H1 (cell line): Measurements from ENCODE around the gene SFTPB. TPM values are rescaled to one million over a fixed set of nuclear protein-coding genes. Genes with fewer than 3 reads are reported as not detected.

Experiments
- CTCF ChIA-PET: fragments of 300-600 bp; sonication (Branson Sonifier 250); formaldehyde crosslinking; loops from one replicate; lab custom pipeline; 2021; ENCODE audit not compliant: partially characterized antibody; lab: Charles Lee
- POLR2A ChIA-PET: fragments of 300-600 bp; sonication (Branson Sonifier 250); formaldehyde crosslinking; loops from one replicate; lab custom pipeline; 2021; ENCODE audit warnings: inconsistent platforms; ENCODE audit not compliant: partially characterized antibody; lab: Charles Lee
- DNase-seq, 2 experiments: peaks; one replicate each; pipeline versions ENCODE4 v3.0.0 to v3.0.0-alpha.2; 2010 to 2022; ENCODE audit warnings: low spot score in 2 of 2, low read depth in 1 of 2, mixed read lengths in 1 of 2
- FAIRE-seq: peaks from 2 replicates; lab custom pipeline; 2011; peaks lifted over from hg19 to GRCh38; lab: Jason Lieb, UNC
- H2AFZ ChIP-seq: 2 replicates; pipeline ENCODE4 v1.8.1; 2012; ENCODE audit warnings: low read length, inconsistent platforms
- H2AK5ac ChIP-seq: 2 replicates; pipeline ENCODE4 v1.6.1; 2013; ENCODE audit warnings: low read depth, low read length
- H2BK120ac ChIP-seq: replicated peaks from 2 replicates; pipeline ENCODE3; 2013; ENCODE audit warnings: low read depth, low read length, inconsistent platforms
- H2BK12ac ChIP-seq: 2 replicates; pipeline ENCODE4 v1.6.1; 2013; ENCODE audit warnings: low read depth, low read length
- H2BK15ac ChIP-seq: 2 replicates; pipeline ENCODE4 v1.6.1; 2013; ENCODE audit warnings: low read length
- H2BK20ac ChIP-seq: 2 replicates; pipeline ENCODE4 v1.6.1; 2013; ENCODE audit warnings: low read length
- H2BK5ac ChIP-seq: 2 replicates; pipeline ENCODE4 v1.6.1; 2013; ENCODE audit warnings: low read depth, low read length
- H3K14ac ChIP-seq: 2 replicates; pipeline ENCODE4 v1.6.1; 2013; ENCODE audit warnings: inconsistent platforms; ENCODE audit not compliant: insufficient read length
- H3K18ac ChIP-seq: 2 replicates; pipeline ENCODE4 v1.6.1; 2013; ENCODE audit warnings: low read length; ENCODE audit errors: extremely low read depth
- H3K23ac ChIP-seq: 2 replicates; pipeline ENCODE4 v1.6.1; 2013; ENCODE audit warnings: inconsistent platforms; ENCODE audit not compliant: insufficient read length
- H3K23me2 ChIP-seq: 2 replicates; pipeline ENCODE4 v1.6.1; 2013; ENCODE audit warnings: low read depth, low read length
- H3K27ac ChIP-seq: 2 replicates; pipeline ENCODE4 v1.6.1; 2011; ENCODE audit warnings: low read depth, low read length, inconsistent platforms
- H3K27me3 ChIP-seq, 4 experiments: replicated peaks in 1 of 4; 1 replicate in 1 of 4; 2 replicates in 3 of 4; pipeline versions ENCODE4 v1.6.1 to v1.8.1; 2011 to 2013; ENCODE audit warnings: low read length in 3 of 4, mild to moderate bottlenecking in 3 of 4, inconsistent platforms in 2 of 4, mixed read lengths in 2 of 4, moderate library complexity in 1 of 4; ENCODE audit not compliant: control insufficient read depth in 3 of 4, insufficient read depth in 3 of 4; ENCODE audit errors: extremely low read depth in 1 of 4
- H3K36me3 ChIP-seq, 4 experiments: 2 replicates each; pipeline versions ENCODE4 v1.6.1 to v1.8.1; 2011 to 2013; ENCODE audit warnings: mild to moderate bottlenecking in 4 of 4, low read length in 3 of 4, moderate library complexity in 2 of 4, control low read depth in 1 of 4, inconsistent platforms in 1 of 4; ENCODE audit not compliant: insufficient read depth in 4 of 4, control insufficient read depth in 2 of 4
- H3K4ac ChIP-seq: replicated peaks from 2 replicates; pipeline ENCODE3; 2013; ENCODE audit warnings: low read length, low read depth, mixed read lengths, inconsistent platforms; ENCODE audit not compliant: insufficient read length
- H3K4me1 ChIP-seq, 4 experiments: replicated peaks in 1 of 4; 1 replicate in 1 of 4; 2 replicates in 3 of 4; pipeline versions ENCODE4 v1.6.1 to v1.8.1; 2011 to 2013; ENCODE audit warnings: low read length in 3 of 4, inconsistent platforms in 2 of 4, mixed read lengths in 1 of 4; ENCODE audit not compliant: insufficient read depth in 4 of 4, control insufficient read depth in 3 of 4
- H3K4me2 ChIP-seq, 2 experiments: 2 replicates each; pipeline versions ENCODE4 v1.6.1 to v1.8.1; 2011 to 2013; ENCODE audit warnings: low read depth in 2 of 2, low read length in 2 of 2, control low read depth in 1 of 2, inconsistent platforms in 1 of 2, mild to moderate bottlenecking in 1 of 2; ENCODE audit not compliant: insufficient read depth in 1 of 2
- H3K4me3 ChIP-seq, 4 experiments: fragments of 200-600, 300-600 bp in 1 of 4; sonication (generic), shearing (Covaris generic), sonication (Bioruptor Twin) in 1 of 4; 2 replicates each; pipeline versions ENCODE4 v1.5.1 to v1.8.1; 2011 to 2016; ENCODE audit warnings: low read length in 4 of 4, low read depth in 3 of 4, control low read depth in 2 of 4, inconsistent platforms in 2 of 4, mild to moderate bottlenecking in 2 of 4, mixed read lengths in 1 of 4, moderate library complexity in 1 of 4; ENCODE audit not compliant: insufficient read depth in 2 of 4; ENCODE audit errors: extremely low read depth in 1 of 4
- H3K56ac ChIP-seq: replicated peaks from 2 replicates; pipeline ENCODE3; 2013; ENCODE audit warnings: low read depth, mild to moderate bottlenecking, mixed read lengths, low read length, inconsistent platforms; ENCODE audit not compliant: insufficient read length
- H3K79me1 ChIP-seq: 2 replicates; pipeline ENCODE4 v1.6.1; 2013; ENCODE audit warnings: low read depth, low read length, control low read depth
- H3K79me2 ChIP-seq, 2 experiments: 2 replicates each; pipeline versions ENCODE4 v1.6.1 to v1.8.1; 2012 to 2013; ENCODE audit warnings: low read length in 2 of 2, mild to moderate bottlenecking in 2 of 2, inconsistent platforms in 1 of 2; ENCODE audit not compliant: insufficient read depth in 2 of 2, control insufficient read depth in 1 of 2
- H3K9ac ChIP-seq, 4 experiments: replicated peaks in 1 of 4; 1 replicate in 1 of 4; 2 replicates in 3 of 4; pipeline versions ENCODE4 v1.6.1 to v1.8.1; 2011 to 2013; ENCODE audit warnings: low read depth in 3 of 4, low read length in 3 of 4, control low read depth in 2 of 4, mild to moderate bottlenecking in 2 of 4, moderate library complexity in 2 of 4, inconsistent platforms in 1 of 4; ENCODE audit errors: extremely low read depth in 1 of 4
- H3K9me3 ChIP-seq, 2 experiments: 2 replicates each; pipeline versions ENCODE4 v1.6.1 to v1.8.1; 2012 to 2013; ENCODE audit warnings: mild to moderate bottlenecking in 2 of 2, moderate library complexity in 2 of 2, control low read depth in 1 of 2, inconsistent platforms in 1 of 2, low read depth in 1 of 2, low read length in 1 of 2, mixed read lengths in 1 of 2; ENCODE audit not compliant: insufficient read depth in 2 of 2
- H4K20me1 ChIP-seq, 2 experiments: replicated peaks in 1 of 2; 2 replicates each; pipeline versions ENCODE3 to v1.8.1; 2011 to 2013; ENCODE audit warnings: inconsistent platforms in 2 of 2, low read length in 2 of 2, mild to moderate bottlenecking in 1 of 2; ENCODE audit not compliant: insufficient read depth in 2 of 2, control insufficient read depth in 1 of 2
- H4K5ac ChIP-seq: 2 replicates; pipeline ENCODE4 v1.6.1; 2013; ENCODE audit warnings: low read length, low read depth, mixed read lengths, inconsistent platforms; ENCODE audit not compliant: insufficient read length
- H4K8ac ChIP-seq: 2 replicates; pipeline ENCODE4 v1.8.0; 2013; ENCODE audit warnings: mild to moderate bottlenecking, moderate library complexity, low read length, inconsistent platforms; ENCODE audit not compliant: insufficient read depth; ENCODE audit errors: extremely low read depth
- H4K91ac ChIP-seq: replicated peaks from 2 replicates; pipeline ENCODE3; 2013; ENCODE audit warnings: low read length, mixed read lengths, inconsistent platforms; ENCODE audit not compliant: insufficient read length
- BCL11A ChIP-seq, 2 experiments: IDR thresholded peaks; one replicate each; pipeline ENCODE4 v1.6.1; 2011; ENCODE audit warnings: low read depth in 2 of 2, low read length in 2 of 2, mild to moderate bottlenecking in 2 of 2
- CBX5 ChIP-seq: fragments of 300-800, 300-1000 bp; sonication (generic); IDR thresholded peaks from 2 replicates; pipeline ENCODE4 v1.7.1; 2016; ENCODE audit warnings: antibody characterized with exemption, low read length, low read depth
- CBX8 ChIP-seq: fragments of 300-800, 300-1000 bp; sonication (generic); IDR thresholded peaks from 2 replicates; pipeline ENCODE4 v1.7.1; 2016; ENCODE audit warnings: low read depth, low read length, borderline replicate concordance
- CEBPB ChIP-seq: IDR thresholded peaks from 2 replicates; pipeline ENCODE4 v1.6.1; 2012; ENCODE audit warnings: low read depth, low read length
- CHD1 ChIP-seq: IDR thresholded peaks from 2 replicates; pipeline ENCODE4 v1.6.1; 2012; ENCODE audit warnings: low read depth, low read length, improper control_type of control experiment
- CREB1 ChIP-seq: IDR thresholded peaks from 2 replicates; pipeline ENCODE4 v1.6.1; 2012; ENCODE audit warnings: inconsistent platforms
- EP300 ChIP-seq, 2 experiments: IDR thresholded peaks; 1 replicate in 1 of 2; 2 replicates in 1 of 2; pipeline ENCODE4 v1.6.1; 2011 to 2012; ENCODE audit warnings: low read depth in 2 of 2, low read length in 2 of 2, mild to moderate bottlenecking in 2 of 2, borderline replicate concordance in 1 of 2, inconsistent platforms in 1 of 2, moderate library complexity in 1 of 2
- FOSL1 ChIP-seq: IDR thresholded peaks from 2 replicates; pipeline ENCODE4 v1.6.1; 2011; ENCODE audit warnings: mild to moderate bottlenecking, low read depth, low read length, moderate library complexity; ENCODE audit not compliant: insufficient read depth
- RNF2 ChIP-seq: fragments of 200-900, 300-1000 bp; sonication (generic); IDR thresholded peaks from 2 replicates; pipeline ENCODE4 v1.7.1; 2016; ENCODE audit warnings: borderline replicate concordance, low read depth, mild to moderate bottlenecking, antibody characterized with exemption, low read length; ENCODE audit not compliant: poor library complexity, severe bottlenecking; ENCODE audit errors: missing control alignments
- SIX5 ChIP-seq: IDR thresholded peaks from 2 replicates; pipeline ENCODE4 v1.6.1; 2011; ENCODE audit warnings: mild to moderate bottlenecking, low read depth, low read length
- TCF12 ChIP-seq: IDR thresholded peaks from 2 replicates; pipeline ENCODE4 v1.6.1; 2011; ENCODE audit warnings: low read depth, mild to moderate bottlenecking, low read length
- ZNF274 ChIP-seq: IDR thresholded peaks from 2 replicates; pipeline ENCODE4 v1.7.0; 2012; ENCODE audit warnings: low read length, borderline replicate concordance; ENCODE audit errors: extremely low read depth
- WGBS, 2 experiments: shearing (Covaris generic) in 1 of 2; methylation state at CpG; one replicate each; pipeline versions ENCODE4 v1.1.6 to v1.1.7; 2013 to 2015; ENCODE audit warnings: low lambda C conversion rate in 2 of 2, mixed read lengths in 2 of 2, inconsistent platforms in 1 of 2, low coverage in 1 of 2, missing lambda C conversion rate in 1 of 2; ENCODE audit not compliant: insufficient replicate concordance in 2 of 2, insufficient coverage in 1 of 2, insufficient read length in 1 of 2; ENCODE audit errors: extremely low coverage in 1 of 2, missing lambda C conversion rate in 1 of 2; 5-methylcytosine and 5-hydroxymethylcytosine counted together
- polyA plus RNA-seq, 7 experiments: library from polyadenylated mRNA; depleted of rRNA in 3 of 7; stranded (reverse) in 5 of 7; unstranded in 2 of 7; fragments of >200 nt in 5 of 7; fragments of 200-250 nt in 2 of 7; gene quantifications; 1 replicate in 5 of 7; 2 replicates in 1 of 7; 4 replicates in 1 of 7; pipeline versions ENCODE4 v1.2.1 to v1.2.3, GENCODE V29; 2011 to 2013; ENCODE audit warnings: missing spikeins in 2 of 7, mixed read lengths in 2 of 7
- total RNA-seq: library from RNA; stranded (reverse); fragmentation: NEBNext Ultra II Directional; extraction: Animal tissue kit (Norgen Biotek cat#: 25700); gene quantifications from 2 replicates; pipeline ENCODE4 v1.2.1, GENCODE V29; 2021

SFTPB gene
- total and polyA plus RNA-seq, 2 of the 8 experiments (the other 6 are each of a cell fraction or from before 2014, with no cell fraction given): not detected

GRCh38 chr2:85710687-85711577, 42.9 kb upstream of the SFTPB start:
- no peak for DNase-seq
- no peak overlapping the region for H2BK15ac ChIP-seq
- CTCF ChIA-PET: interaction anchor here (0.9 to 7.4 kb wide), 10 partner anchors 8 to 87 kb away, joined by 3 to 61 read pairs (median 4); no protein-coding TSS in a partner anchor
- TF ChIP-seq CHD1 (no peak), CBX5 (no peak), CBX8 (no peak), SIX5 (no peak), BCL11A (IDR thresholded peaks at IDR 0.05; ENCODE audit: low read depth in 2 of 2, low read length in 2 of 2) (no peak), EP300 (IDR thresholded peaks at IDR 0.05; ENCODE audit: borderline replicate concordance in 1 of 2, low read depth in 2 of 2, low read length in 2 of 2) (no peak), ZNF274 (no peak), CREB1 (no peak), CEBPB (no peak), FOSL1 (no peak), TCF12 (no peak), RNF2 (no peak)

More at GRCh38 chr2:85710687-85711577, 42.9 kb upstream of the SFTPB start:
- Histone ChIP-seq H3K27ac (no peak overlapping the region), H3K79me2 (no peaks in the 10 kb centered on the region), H3K9me3 (no peaks in the 10 kb centered on the region), H4K8ac (no peak overlapping the region; the same call in 1 of the 2 replicates), H3K23ac (no peak overlapping the region), H3K79me1 (no peaks in the 10 kb centered on the region), H3K18ac (no peak overlapping the region), H4K91ac (no peak overlapping the region), H2AFZ (no peak overlapping the region), H3K4me3 (no peak overlapping the region), H2BK120ac (no peak overlapping the region), H2AK5ac (no peak overlapping the region), H3K4me2 (no peak overlapping the region), H2BK12ac (no peak overlapping the region), H3K4ac (no peak overlapping the region), H3K27me3 (no peaks in the 10 kb centered on the region; a peak in 1 of 7 replicates), H2BK20ac (0 out of 2 replicates have a peak overlapping the region, but pooled peaks have one; percentile 25), H3K9ac (no peak overlapping the region), H4K20me1 (no peaks in the 10 kb centered on the region), H3K23me2 (no peaks in the 10 kb centered on the region), H4K5ac (no peak overlapping the region), H3K14ac (no peak overlapping the region), H3K56ac (no peak overlapping the region), H3K4me1 (no peaks in the 10 kb centered on the region; a peak in 1 of 7 replicates), H3K36me3 (no peaks in the 10 kb centered on the region), H2BK5ac (no peak overlapping the region)
- WGBS, 2 experiments: 78% methylated on average over 18 of the region's 19 CpGs; no CpG with 5 or more reads in 1 of the 2 experiments
- no peak for FAIRE-seq
- POLR2A ChIA-PET: interaction anchor here (0.6 to 1.3 kb wide), 3 partner anchors 8 to 99 kb away, joined by 3 to 5 read pairs (median 3); partner anchors contain the start of gene C2orf68
